ENCODE measurements around the gene G2E3. TPM values are rescaled to one million over a fixed set of nuclear protein-coding genes. Genes with fewer than 3 reads are reported as not detected.
A peak's percentile ranks its signal among the peaks of the same experiment; 100 is the strongest.

The G2E3 gene
- total and polyA plus RNA-seq, 2 of the 13 experiments (the other 11 are each of a cell fraction or from before 2014, with no cell fraction given) = 22.8 to 63.0 TPM

GRCh38 chr14:30585204-30585603 lies 26.2 kb downstream of the G2E3 start:
- H4K20me1 ChIP-seq (ENCODE audit: insufficient read depth, low read length) = 0 out of 2 replicates have a peak, but pooled peaks cover 4% of the 10 kb centered on the region
- FAIRE-seq (no peak), DNase-seq (ENCODE audit: low spot score) (no peak), ATAC-seq (no peak)
- H3K9me3 ChIP-seq (ENCODE audit: low read length) = peaks cover 13% of the 10 kb centered on the region; the same call in 1 of the 2 replicates
- no peak overlapping the region for H3K4me2 ChIP-seq (ENCODE audit: low read depth, low read length)
- peaks cover 7% of the 10 kb centered on the region for H3K4me1 ChIP-seq (ENCODE audit: insufficient read depth, low read length)
- H3K27ac ChIP-seq (ENCODE audit: extremely low read length, insufficient read depth, low read length) = no peak overlapping the region
- TF ChIP-seq SP5 (CRISPR knock-in tag; IDR thresholded peaks at IDR 0.05; ENCODE audit: borderline replicate concordance, low read depth) (no peak), TAF15 (IDR thresholded peaks at IDR 0.05; ENCODE audit: low read depth, low read length, poor library complexity, severe bottlenecking) (no peak), SUZ12 (IDR thresholded peaks at IDR 0.05; ENCODE audit: low read depth, low read length) (no peak), ZFP37 (CRISPR knock-in tag; IDR thresholded peaks at IDR 0.05; ENCODE audit: borderline replicate concordance) (no peak), E2F2 (CRISPR knock-in tag; IDR thresholded peaks at IDR 0.05; ENCODE audit: borderline replicate concordance) (no peak), ZNF326 (CRISPR knock-in tag; IDR thresholded peaks at IDR 0.05; ENCODE audit: borderline replicate concordance) (no peak), ARID3A (IDR thresholded peaks at IDR 0.05; ENCODE audit: low read depth, low read length) (peak; percentile 10; the same call in 1 of the 2 replicates), ZBTB40 (IDR thresholded peaks at IDR 0.05) (no peak), ZBTB40 (CRISPR knock-in tag; IDR thresholded peaks at IDR 0.05) (no peak), ZNF749 (CRISPR knock-in tag; IDR thresholded peaks at IDR 0.05; ENCODE audit: borderline replicate concordance) (no peak), MBNL3 (CRISPR knock-in tag; conservative IDR thresholded peaks at IDR 0.05) (0 out of 2 replicates have a peak, but pooled peaks have one; percentile 47), RAD51 (IDR thresholded peaks at IDR 0.05; ENCODE audit: borderline replicate concordance) (peak; percentile 26; the same call in 1 of the 2 replicates), ZFAT (CRISPR knock-in tag; conservative IDR thresholded peaks at IDR 0.05) (0 out of 2 replicates have a peak, but pooled peaks have one; percentile 30)
- no TSS peak for BruUV-seq (replicated peaks)
- H3K79me2 ChIP-seq (ENCODE audit: insufficient read depth, low read length) = peaks cover 76% of the 10 kb centered on the region
- H3K4me3 ChIP-seq (replicated peaks in 1 of 3; ENCODE audit: insufficient read depth in 1 of 3, low read depth in 2 of 3, low read length in 3 of 3) = no peak overlapping the region
- ChIA-PET CTCF (ENCODE audit: low intra/inter-chr PET ratio, low total read pairs) (no interaction called here), POLR2A (interaction anchor here (1.0 kb wide), 1 partner anchor 37 kb away, joined by 5 read pairs; the partner anchor contains the start of gene SCFD1)
- no peak overlapping the region for H2AFZ ChIP-seq (ENCODE audit: low read length)
- in situ Hi-C loops (cut with HindIII; ENCODE audit: extremely low pct_ligation_motif_present, low pct_unique_long_range_greater_than_20kb) (no loop called here), intact Hi-C loops (cut with micrococcal nuclease; ENCODE audit: unreplicated experiment) (no loop called here)
- peaks cover 13 to 50% of the 10 kb centered on the region in 2 experiments for H3K36me3 ChIP-seq (replicated peaks in 1 of 2; ENCODE audit: control insufficient read depth in 1 of 2, insufficient read depth in 2 of 2, low read length in 2 of 2)
- no peak overlapping the region for H3K9ac ChIP-seq (ENCODE audit: insufficient read depth, low read depth, low read length)
- no peaks in the 10 kb centered on the region for H3K27me3 ChIP-seq (ENCODE audit: control insufficient read depth in 1 of 2, insufficient read depth in 2 of 2, low read length in 2 of 2)
